IMR-90 (cell line): ENCODE results near the gene KRT9.

ENCODE experiments used
- CEBPB ChIP-seq: IDR thresholded peaks from 2 replicates; pipeline ENCODE4 v1.6.1; 2012; ENCODE audit warnings: low read depth, low read length, improper control_type of control experiment
- CHD1 ChIP-seq: IDR thresholded peaks from 2 replicates; pipeline ENCODE4 v1.6.1; 2012; ENCODE audit warnings: low read depth, low read length, improper control_type of control experiment
- FOS ChIP-seq: fragments of 150-350 bp; IDR thresholded peaks from 2 replicates; pipeline ENCODE4 v1.6.1; 2016; ENCODE audit warnings: low read depth, low read length
- MAZ ChIP-seq: IDR thresholded peaks from 2 replicates; pipeline ENCODE4 v1.6.1; 2012; ENCODE audit warnings: low read depth, mild to moderate bottlenecking, low read length, improper control_type of control experiment, moderate library complexity, borderline replicate concordance
- MXI1 ChIP-seq: IDR thresholded peaks from 2 replicates; pipeline ENCODE4 v1.6.1; 2012; ENCODE audit warnings: low read depth, mild to moderate bottlenecking, low read length, moderate library complexity, borderline replicate concordance
- POLR2A ChIP-seq: IDR thresholded peaks from 2 replicates; pipeline ENCODE4 v1.6.1; 2012; ENCODE audit warnings: mild to moderate bottlenecking, low read depth, low read length
- RAD21 ChIP-seq: IDR thresholded peaks from 2 replicates; pipeline ENCODE4 v1.6.1; 2012; ENCODE audit warnings: low read length, improper control_type of control experiment
- RCOR1 ChIP-seq: IDR thresholded peaks from 2 replicates; pipeline ENCODE4 v1.6.1; 2012; ENCODE audit warnings: mild to moderate bottlenecking, low read length, improper control_type of control experiment; ENCODE audit not compliant: insufficient replicate concordance
- RFX5 ChIP-seq: IDR thresholded peaks from 2 replicates; pipeline ENCODE4 v1.8.0; 2012; ENCODE audit warnings: low read depth, mild to moderate bottlenecking, low read length, moderate library complexity
- SMC3 ChIP-seq: fragments of 150-350 bp; IDR thresholded peaks from 2 replicates; pipeline ENCODE4 v1.6.1; 2016; ENCODE audit warnings: low read depth, mild to moderate bottlenecking, antibody characterized with exemption, low read length, moderate library complexity
- TF ChIP-seq, protein P1 (sequence below): conservative IDR thresholded peaks from 2 replicates; pipeline ENCODE4 v1.5.1; 2012; ENCODE audit warnings: mild to moderate bottlenecking, low read depth, low read length, improper control_type of control experiment
- TF ChIP-seq, protein P2 (sequence below): fragments of 150-350 bp; IDR thresholded peaks from 2 replicates; pipeline ENCODE4 v1.6.1; 2017; ENCODE audit warnings: mild to moderate bottlenecking, antibody characterized with exemption, low read length, low read depth
- TF ChIP-seq, protein P3 (sequence below): fragments of 150-350 bp; IDR thresholded peaks from 2 replicates; pipeline ENCODE4 v1.6.1; 2016; ENCODE audit warnings: low read depth, mild to moderate bottlenecking, low read length, moderate library complexity, borderline replicate concordance

- TF ChIP-seq, protein P1, sequence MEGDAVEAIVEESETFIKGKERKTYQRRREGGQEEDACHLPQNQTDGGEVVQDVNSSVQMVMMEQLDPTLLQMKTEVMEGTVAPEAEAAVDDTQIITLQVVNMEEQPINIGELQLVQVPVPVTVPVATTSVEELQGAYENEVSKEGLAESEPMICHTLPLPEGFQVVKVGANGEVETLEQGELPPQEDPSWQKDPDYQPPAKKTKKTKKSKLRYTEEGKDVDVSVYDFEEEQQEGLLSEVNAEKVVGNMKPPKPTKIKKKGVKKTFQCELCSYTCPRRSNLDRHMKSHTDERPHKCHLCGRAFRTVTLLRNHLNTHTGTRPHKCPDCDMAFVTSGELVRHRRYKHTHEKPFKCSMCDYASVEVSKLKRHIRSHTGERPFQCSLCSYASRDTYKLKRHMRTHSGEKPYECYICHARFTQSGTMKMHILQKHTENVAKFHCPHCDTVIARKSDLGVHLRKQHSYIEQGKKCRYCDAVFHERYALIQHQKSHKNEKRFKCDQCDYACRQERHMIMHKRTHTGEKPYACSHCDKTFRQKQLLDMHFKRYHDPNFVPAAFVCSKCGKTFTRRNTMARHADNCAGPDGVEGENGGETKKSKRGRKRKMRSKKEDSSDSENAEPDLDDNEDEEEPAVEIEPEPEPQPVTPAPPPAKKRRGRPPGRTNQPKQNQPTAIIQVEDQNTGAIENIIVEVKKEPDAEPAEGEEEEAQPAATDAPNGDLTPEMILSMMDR = no peak
- TF ChIP-seq RCOR1 (no peak), MXI1 (no peak), FOS (no peak), POLR2A (no peak), RAD21 (no peak), CEBPB (no peak), RFX5 (no peak), SMC3 (no peak), MAZ (no peak), CHD1 (no peak)
- TF ChIP-seq, protein P2, sequence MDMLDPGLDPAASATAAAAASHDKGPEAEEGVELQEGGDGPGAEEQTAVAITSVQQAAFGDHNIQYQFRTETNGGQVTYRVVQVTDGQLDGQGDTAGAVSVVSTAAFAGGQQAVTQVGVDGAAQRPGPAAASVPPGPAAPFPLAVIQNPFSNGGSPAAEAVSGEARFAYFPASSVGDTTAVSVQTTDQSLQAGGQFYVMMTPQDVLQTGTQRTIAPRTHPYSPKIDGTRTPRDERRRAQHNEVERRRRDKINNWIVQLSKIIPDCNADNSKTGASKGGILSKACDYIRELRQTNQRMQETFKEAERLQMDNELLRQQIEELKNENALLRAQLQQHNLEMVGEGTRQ = no peak
- TF ChIP-seq, protein P3, sequence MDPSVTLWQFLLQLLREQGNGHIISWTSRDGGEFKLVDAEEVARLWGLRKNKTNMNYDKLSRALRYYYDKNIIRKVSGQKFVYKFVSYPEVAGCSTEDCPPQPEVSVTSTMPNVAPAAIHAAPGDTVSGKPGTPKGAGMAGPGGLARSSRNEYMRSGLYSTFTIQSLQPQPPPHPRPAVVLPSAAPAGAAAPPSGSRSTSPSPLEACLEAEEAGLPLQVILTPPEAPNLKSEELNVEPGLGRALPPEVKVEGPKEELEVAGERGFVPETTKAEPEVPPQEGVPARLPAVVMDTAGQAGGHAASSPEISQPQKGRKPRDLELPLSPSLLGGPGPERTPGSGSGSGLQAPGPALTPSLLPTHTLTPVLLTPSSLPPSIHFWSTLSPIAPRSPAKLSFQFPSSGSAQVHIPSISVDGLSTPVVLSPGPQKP = no peak
These were observed 49.0 kb upstream of the KRT9 start for GRCh38 chr17:41620583-41621434.
